GM18505 (cell line): ENCODE data around the gene SAP30BP.

Source experiments
- ATAC-seq: cut with Tn5 transposase; IDR thresholded peaks from one replicate; pipeline ENCODE4 v1.9.1; 2021; ENCODE audit not compliant: unreplicated experiment
- POLR2A ChIP-seq: IDR thresholded peaks from 4 replicates; pipeline ENCODE4 v1.6.1; 2011; ENCODE audit warnings: borderline replicate concordance; ENCODE audit not compliant: insufficient read depth, insufficient read length; ENCODE audit errors: extremely low read depth

SAP30BP gene

DNA sequence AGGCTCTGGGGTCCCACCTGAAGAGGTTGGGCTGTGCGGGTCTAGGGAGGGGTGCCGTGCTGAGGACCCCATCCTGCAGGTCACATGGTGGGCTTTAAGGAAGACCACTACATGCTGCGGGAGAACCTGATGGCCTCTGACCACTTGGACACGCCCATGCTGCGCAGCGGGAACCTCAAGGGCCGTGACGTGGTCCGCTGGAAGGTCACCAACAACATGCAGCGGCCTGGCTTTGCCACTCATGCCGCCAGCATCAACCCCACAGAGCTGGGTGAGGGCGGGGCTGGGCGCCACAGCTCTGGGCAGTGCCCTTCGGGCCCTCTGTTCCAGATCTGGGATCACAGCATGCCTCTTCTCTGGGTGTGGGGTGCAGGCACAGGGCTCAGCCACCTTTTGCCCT, 72.7 kb downstream of the SAP30BP start:
- ATAC-seq: no peak
- TF ChIP-seq POLR2A: no peak

DNA sequence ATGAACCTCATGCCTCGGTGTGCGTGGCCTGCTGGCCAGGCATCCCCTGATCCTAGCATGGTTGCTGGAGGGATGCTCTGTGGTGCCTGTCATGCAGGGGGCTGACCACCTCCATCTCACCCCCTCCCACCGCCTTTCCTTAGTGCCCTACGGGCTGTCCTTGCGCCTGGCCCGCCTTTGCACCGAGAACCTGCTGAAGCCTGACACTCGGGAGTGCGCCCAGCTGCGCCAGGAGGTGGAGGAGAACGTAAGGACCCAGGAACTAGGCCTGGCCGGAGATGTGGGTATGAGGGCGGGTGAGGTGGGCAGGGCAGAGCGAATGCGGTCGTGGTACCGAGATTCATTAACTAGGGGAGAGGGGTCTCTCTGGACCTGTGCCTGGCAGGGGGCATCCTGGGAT, 73.1 kb downstream of the SAP30BP start:
- no peak for ATAC-seq
- TF ChIP-seq POLR2A: no peak

GRCh38 chr17:75740631-75741077, 73.5 kb downstream of the SAP30BP start:
- no peak for ATAC-seq
- no peak for TF ChIP-seq POLR2A

- TF ChIP-seq POLR2A: no peak
- ATAC-seq: no peak
Measured at GRCh38 chr17:75742337-75742736, 75.2 kb downstream of the SAP30BP start.

DNA sequence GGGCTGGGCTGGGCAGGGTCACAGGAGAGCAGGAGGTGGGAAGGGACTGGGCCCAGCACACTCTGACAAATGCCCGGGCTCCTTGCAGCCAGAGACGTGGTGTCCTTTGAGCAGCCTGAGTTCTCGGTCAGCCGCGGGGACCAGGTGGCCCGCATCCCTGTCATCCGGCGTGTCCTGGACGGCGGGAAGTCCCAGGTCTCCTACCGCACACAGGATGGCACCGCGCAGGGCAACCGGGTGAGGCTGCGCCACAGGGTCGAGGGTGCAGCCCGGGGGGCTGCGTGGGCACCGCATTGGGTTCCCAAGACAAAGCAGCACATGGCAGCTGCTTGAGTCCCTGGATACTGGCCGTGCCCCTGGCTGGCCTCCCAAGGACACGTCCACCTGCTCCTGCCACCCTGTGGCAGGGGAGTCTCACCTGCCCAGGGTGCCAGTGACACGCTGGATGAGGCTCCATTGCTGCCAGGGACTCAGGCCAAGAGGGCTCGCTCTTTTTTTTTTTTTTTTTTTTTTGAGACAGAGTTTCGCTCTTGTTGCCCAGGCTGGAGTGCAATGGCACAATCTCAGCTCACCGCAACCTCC, 76.6 kb downstream of the SAP30BP start:
- no peak for TF ChIP-seq POLR2A
- no peak for ATAC-seq

- ATAC-seq: no peak
- no peak for TF ChIP-seq POLR2A
Measured at GRCh38 chr17:75748706-75749105, 81.6 kb downstream of the SAP30BP start.

GRCh38 chr17:75749545-75750389, 82.6 kb downstream of the SAP30BP start:
- no peak for ATAC-seq
- TF ChIP-seq POLR2A: no peak

DNA sequence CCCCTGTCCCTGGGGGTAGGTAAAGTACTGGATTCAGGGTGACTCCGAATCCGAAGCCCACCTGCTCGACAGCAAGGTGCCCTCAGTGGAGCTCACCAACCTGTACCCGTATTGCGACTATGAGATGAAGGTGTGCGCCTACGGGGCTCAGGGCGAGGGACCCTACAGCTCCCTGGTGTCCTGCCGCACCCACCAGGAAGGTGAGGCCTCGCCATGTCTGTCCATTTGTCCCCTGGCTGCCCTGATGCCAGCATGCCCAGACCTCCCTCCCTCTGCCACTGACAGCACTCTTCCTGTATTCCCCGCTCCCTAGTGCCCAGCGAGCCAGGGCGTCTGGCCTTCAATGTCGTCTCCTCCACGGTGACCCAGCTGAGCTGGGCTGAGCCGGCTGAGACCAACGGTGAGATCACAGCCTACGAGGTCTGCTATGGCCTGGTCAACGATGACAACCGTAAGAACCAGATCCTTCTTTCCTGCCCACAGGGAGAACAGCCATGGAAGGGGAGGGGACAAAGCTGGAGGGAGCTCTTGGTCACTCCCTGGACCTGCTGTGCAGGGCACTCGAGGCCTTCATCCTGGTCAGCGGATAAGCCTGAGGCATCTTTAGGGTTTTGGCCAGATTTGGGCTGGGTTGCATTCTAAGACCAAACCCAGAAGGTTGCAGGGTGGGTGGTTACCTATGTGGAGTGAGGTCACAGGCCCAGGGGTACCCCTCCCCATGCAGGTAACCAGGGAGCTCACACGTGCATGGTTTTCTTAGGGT, 83.7 kb downstream of the SAP30BP start:
- no peak for TF ChIP-seq POLR2A
- no peak for ATAC-seq

DNA sequence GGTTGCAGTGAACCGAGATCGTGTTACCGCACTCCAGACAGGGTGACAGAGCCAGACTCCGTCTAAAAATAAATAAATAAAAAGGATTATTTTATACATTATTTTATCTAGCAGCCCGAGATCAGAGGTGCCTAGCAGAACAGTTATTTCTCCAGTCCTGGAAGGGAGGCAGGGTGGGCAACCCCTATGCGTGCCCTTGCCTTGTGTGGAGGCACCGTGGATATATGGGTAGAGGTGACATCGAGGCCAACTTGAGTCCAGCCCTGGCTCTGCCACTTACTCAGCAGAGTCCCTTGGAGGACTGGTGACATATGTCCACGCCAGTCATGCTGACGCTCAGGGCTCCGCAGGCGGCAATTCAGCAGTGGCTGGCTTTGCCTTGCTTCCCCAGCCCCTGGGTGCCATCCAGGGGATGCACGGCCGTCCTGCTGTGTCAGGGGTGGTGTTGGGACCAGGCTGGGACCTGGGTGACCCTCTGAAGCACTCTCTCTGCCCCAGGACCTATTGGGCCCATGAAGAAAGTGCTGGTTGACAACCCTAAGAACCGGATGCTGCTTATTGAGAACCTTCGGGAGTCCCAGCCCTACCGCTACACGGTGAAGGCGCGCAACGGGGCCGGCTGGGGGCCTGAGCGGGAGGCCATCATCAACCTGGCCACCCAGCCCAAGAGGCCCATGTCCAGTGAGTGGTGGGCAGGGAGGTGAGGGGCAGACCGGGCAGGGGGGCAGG, 84.7 kb downstream of the SAP30BP start:
- no peak for ATAC-seq
- TF ChIP-seq POLR2A: no peak

DNA sequence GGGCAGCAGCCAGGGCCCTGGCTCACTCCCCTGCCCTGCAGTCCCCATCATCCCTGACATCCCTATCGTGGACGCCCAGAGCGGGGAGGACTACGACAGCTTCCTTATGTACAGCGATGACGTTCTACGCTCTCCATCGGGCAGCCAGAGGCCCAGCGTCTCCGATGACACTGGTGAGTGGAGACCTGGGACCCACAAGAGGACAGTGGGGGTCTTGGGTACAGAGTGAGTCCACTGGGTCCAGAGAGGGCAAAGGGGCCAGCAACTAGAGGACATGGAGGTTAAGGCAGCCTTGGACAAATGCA, 85.2 kb downstream of the SAP30BP start:
- TF ChIP-seq POLR2A: no peak
- ATAC-seq: no peak

DNA sequence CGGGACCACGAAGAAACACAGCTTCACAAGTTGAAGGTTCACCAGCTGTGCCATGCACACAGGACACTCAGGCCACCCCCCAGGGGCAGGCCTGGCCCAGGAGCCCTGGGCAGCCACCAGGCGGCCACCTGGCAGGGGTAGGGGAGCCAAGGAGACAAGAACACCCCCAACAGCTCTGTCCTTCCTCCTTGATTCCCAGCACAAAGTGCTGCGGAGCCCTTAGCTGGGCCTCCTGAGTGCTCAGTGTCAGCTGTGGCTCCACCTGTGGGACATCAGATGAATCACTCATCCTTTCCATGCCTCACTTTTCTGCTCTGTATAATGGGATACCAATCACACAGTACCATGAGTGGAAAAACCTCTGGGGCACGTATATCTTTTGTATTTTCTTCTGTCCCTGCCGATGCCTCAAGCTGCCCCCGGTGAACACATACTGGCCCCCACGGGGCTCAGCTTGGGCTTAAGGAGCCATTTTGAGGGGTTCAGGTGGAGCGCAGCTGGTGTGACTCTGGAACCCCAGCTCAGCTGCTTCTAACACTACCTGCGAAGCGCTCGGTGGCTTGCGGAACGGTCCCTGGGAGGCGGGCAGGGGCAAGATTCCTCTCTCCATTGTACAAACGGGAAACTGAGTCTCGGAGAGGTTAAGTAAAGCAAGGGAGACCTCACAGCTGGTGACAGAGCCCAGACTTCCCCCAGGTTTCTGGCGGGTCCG, 85.8 kb downstream of the SAP30BP start:
- no peak for ATAC-seq
- no peak for TF ChIP-seq POLR2A

GRCh38 chr17:75753514-75754377, 86.6 kb downstream of the SAP30BP start:
- TF ChIP-seq POLR2A: peak; percentile 43
- ATAC-seq: peak; percentile 70
